Choroid plexus epithelial cell (primary cell): ENCODE data around the gene ATP13A4.
A peak's percentile ranks its signal among the peaks of the same experiment; 100 is the strongest.

ENCODE experiments used
- DNase-seq: peaks from one replicate; pipeline ENCODE4 v3.0.0-alpha.2; 2010; ENCODE audit warnings: low read depth
- H3K4me3 ChIP-seq: 2 replicates; pipeline ENCODE4 v1.5.1; 2011; ENCODE audit warnings: low read depth, mild to moderate bottlenecking, control low read depth, low read length, moderate library complexity
- TF ChIP-seq, protein P1 (sequence below): conservative IDR thresholded peaks from 2 replicates; pipeline ENCODE4 v1.5.1; 2011; ENCODE audit warnings: low read depth, mild to moderate bottlenecking, control low read depth, inconsistent platforms, low read length, moderate library complexity

The ATP13A4 gene

DNA sequence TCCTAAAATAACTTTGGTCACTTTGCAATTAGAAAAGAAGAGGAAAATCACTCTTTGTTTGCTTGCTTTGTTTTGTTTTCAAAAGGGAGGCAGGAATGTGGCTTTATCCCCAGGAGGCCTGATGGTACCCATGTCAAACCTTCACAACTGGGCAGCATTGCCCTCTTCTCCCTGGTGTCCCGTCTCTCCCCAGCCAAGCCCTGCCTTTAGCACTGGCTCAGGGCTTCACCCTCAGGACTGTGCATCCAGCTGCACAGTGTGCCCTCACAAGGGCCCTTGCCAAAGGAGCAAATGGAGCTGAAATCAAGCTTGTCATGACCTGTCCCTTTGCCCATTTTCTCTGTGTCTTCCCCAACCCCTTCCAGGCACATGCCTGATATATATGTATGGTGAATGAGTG lies 147.0 kb downstream of the ATP13A4 start:
- no peak for DNase-seq
- H3K4me3 ChIP-seq, result no peak overlapping the region
- TF ChIP-seq, protein P1, sequence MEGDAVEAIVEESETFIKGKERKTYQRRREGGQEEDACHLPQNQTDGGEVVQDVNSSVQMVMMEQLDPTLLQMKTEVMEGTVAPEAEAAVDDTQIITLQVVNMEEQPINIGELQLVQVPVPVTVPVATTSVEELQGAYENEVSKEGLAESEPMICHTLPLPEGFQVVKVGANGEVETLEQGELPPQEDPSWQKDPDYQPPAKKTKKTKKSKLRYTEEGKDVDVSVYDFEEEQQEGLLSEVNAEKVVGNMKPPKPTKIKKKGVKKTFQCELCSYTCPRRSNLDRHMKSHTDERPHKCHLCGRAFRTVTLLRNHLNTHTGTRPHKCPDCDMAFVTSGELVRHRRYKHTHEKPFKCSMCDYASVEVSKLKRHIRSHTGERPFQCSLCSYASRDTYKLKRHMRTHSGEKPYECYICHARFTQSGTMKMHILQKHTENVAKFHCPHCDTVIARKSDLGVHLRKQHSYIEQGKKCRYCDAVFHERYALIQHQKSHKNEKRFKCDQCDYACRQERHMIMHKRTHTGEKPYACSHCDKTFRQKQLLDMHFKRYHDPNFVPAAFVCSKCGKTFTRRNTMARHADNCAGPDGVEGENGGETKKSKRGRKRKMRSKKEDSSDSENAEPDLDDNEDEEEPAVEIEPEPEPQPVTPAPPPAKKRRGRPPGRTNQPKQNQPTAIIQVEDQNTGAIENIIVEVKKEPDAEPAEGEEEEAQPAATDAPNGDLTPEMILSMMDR, result no peak

- no peak overlapping the region for H3K4me3 ChIP-seq
- DNase-seq, result no peak
- TF ChIP-seq, protein P1, result no peak
These were observed 147.6 kb downstream of the ATP13A4 start for GRCh38 chr3:193407112-193407511.

- no peak overlapping the region for H3K4me3 ChIP-seq
- TF ChIP-seq, protein P1, result no peak
- no peak for DNase-seq
These were observed 151.4 kb downstream of the ATP13A4 start for GRCh38 chr3:193403307-193403706.

DNA sequence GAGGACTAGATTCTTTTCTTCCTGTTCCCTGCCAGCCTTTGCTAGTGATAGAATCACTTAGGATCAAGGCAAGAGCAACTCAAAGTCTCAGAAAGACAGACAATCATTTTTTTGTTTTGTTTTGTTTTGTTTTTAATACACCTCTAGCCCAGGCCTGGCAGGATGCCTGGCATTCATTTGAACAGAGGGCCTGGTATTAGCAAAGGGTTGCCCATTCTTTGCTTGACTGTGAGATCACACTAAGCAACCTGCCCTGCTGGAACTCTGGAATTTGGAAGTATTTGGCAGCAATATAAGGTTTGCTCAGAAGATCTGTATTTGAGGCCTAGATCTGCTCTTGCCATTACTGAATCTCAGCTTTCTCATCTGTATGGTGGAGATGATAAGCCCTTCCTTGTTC lies 154.4 kb downstream of the ATP13A4 start:
- no peak for DNase-seq
- TF ChIP-seq, protein P1, result no peak
- no peak overlapping the region for H3K4me3 ChIP-seq

- DNase-seq, result no peak
- H3K4me3 ChIP-seq, result no peak overlapping the region
- TF ChIP-seq, protein P1, result no peak
These were observed 158.0 kb downstream of the ATP13A4 start for GRCh38 chr3:193396451-193397244.

- DNase-seq, result peak; percentile 10
- H3K4me3 ChIP-seq, result no peak overlapping the region
- TF ChIP-seq, protein P1, result no peak
These were observed 162.8 kb downstream of the ATP13A4 start for GRCh38 chr3:193391902-193392301.

GRCh38 chr3:193389335-193389734 lies 165.4 kb downstream of the ATP13A4 start:
- H3K4me3 ChIP-seq, result no peak overlapping the region
- no peak for DNase-seq
- TF ChIP-seq, protein P1, result no peak
